Measurements from ENCODE around the gene AFG3L2.
"Not testable (repeated sequence)": the region's sequence is repeated elsewhere in the genome, so short reads cannot be mapped to it uniquely, and the experiment has no call there.

The AFG3L2 gene

GRCh38 chr18:12376754-12377555 lies at the start of gene AFG3L2:
Gene AFG3L2 (minus strand): TSS chr18:12377227. CDS start chr18:12377082, 145 bp downstream.
- DNase-seq: peak; percentile 96

DNA sequence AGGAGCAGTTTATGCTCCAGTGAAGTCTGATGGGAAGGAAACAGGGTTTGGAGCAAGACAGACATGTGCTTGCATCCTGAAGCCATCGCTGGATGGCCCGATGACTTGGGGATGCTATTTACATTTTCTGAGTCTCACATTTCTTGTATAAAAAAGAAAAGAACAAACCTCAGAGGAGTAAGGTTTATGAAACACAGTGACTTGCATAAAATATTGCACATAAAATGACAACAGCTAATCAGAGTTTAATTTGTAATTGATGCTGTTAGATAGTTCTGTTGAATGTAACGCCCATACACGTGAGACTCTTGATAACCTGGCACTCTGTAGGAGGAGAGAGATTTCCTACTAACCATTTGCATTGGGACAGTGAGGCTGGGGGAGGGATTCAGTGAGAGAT lies 47.2 kb upstream of the AFG3L2 start:
- DNase-seq: no peak

DNA sequence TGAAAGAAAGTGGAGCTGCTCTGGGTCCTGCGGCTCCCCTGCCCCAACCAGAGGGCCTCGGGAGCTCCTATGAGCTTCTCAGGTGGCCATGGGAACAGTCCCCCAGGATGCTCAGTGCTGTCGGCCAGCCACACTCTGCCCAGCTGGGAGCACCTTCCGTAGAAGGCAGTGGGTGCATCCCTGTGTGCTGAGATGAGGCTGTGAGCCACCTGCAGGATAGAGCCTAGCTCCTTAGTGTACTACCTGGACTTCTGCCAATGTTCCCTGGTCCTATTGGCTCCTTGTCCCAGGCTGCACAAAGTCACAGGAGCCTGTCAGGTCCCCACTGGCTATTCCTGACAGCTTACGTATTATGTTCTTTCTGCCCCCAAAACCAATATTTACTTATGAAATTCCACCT lies 46.8 kb upstream of the AFG3L2 start:
- DNase-seq: no peak

GRCh38 chr18:12423393-12423792 lies 46.4 kb upstream of the AFG3L2 start:
- no peak for DNase-seq

DNA sequence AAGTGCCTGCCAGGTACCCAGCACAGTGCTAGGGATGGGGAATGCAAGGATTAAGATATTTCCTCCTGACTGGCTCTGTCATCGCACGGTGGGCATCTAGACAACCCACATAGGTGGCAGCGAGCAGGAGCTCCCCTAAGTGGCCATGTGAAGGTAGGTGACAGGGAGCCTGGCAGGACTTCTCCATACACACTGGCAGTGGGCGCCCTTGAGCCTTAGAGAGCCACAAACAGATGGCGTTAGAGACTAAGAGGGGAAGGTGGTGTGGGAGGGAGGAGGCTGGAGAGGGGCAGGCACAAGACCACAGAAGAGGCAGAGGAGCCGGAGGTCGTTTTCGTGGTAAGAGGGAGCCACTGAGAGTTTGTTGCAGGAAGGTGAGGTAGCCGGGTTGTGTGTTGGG lies 45.9 kb upstream of the AFG3L2 start:
- no peak for DNase-seq

DNA sequence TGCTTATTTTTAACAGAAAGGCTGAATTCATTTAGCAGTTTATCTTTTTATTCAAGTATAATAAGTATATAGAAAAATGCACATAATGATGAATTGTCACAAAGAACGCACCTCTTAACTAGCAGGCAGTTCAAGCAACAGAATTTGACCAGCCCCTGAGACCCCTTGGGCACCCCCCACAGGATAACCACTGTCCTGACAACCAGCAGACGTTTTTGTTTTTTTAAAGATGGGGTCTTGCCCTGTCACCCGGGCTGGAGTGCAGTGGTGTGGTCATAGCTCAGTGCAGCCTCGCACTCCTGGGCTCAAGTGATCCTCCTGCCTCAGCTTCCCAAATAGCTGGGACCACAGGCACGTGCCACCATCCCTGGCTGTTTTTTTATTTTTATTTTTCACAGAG lies 44.7 kb upstream of the AFG3L2 start:
- no peak for DNase-seq

DNA sequence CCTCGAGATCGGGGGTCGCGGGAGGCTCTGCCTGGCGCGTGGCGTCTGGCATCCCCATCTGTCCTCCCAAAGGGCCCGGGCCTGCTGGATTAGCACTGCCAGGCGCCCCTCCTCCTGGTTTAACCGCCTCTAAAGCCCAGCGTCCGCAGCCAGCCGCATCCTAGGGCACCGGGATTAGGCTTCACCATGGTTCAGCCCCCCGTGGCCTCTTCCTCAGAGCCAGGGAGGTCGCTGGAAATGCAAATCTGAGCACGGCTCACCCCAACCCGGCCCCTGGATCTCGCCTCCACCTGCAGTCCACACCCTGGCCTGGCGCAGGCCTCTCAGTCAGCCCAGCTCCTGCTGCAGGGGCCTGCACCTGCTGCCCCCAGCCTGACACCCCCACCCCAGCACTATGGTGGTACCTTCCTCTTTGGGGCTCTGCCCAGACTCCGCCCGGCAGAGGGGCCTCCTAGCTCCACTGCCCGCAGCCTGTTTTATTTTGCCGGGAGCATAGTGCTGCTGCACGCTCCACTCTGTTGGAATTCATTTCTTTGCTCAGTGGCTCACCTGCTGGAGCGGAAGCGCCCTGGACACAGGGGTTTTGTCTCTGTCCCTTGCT lies 43.9 kb upstream of the AFG3L2 start:
- DNase-seq: no peak

DNA sequence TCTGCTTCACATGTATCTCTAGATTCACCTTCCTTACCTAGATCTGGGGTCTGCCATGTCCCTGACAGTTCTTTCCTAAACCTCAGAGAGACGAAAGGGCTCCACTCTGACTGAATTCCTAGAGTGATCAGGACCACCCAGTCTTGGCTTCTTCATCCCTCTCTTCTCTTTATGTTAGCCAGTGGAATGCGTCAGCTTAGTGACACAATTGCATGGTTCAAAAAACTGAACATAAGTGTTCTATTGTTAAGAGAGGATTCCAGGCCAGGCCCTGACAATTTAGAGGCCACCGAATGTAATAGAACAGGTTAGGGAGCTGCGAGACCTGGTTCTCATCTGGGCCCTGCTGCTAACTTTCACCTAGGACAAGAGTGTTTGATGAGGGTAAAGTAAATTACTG lies 40.7 kb upstream of the AFG3L2 start:
- DNase-seq: no peak

DNA sequence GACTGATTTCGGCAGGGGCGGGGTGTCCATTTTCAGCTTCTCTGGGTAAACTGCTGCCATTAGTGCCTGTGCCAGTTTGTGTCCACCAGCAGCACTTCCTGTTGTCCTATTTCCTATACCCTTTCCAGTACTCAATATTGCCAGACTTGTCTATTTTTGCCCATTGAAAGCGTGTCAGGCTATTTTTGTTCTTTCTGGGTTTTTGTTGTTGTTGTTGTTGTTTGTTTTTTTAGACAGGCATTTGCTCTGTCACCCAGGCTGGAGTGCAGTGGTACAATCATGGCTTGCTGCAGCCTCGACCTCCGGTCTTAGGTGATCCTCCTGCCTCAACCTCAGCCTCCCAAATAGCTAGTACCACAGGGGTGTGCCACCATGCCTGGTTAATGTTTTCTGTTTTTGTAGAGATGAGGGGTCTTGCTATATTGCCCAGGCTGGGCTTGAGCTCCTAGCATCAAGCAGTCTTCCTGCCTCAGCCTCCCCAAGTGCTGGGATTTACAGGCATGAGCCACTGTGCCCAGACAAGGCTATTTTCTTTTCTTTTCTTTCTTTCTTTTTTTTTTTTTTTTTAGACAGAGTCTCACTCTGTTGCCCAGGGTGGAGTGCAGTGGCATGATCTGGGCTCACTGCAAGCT lies 39.2 kb upstream of the AFG3L2 start:
- no peak for DNase-seq

DNA sequence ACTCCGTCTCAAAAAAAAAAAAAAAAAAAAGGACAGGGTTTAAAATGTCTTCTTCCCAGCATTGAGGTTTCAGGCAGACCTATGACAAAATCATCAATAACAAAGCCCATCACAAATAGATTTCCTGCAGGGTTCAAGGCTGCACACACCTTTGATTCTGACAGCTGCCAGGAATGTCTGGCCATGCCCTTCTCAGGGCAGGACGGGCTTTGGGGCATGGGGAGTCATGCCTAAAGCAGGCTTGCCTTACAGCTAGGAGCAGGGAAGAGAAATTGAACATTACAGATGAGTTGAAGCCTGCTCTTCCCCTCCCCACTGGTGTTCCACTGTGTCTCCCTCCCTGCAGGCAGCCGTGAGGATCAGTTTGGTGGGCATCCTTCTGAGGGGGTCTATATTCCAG lies 34.4 kb upstream of the AFG3L2 start:
- DNase-seq: no peak

DNA sequence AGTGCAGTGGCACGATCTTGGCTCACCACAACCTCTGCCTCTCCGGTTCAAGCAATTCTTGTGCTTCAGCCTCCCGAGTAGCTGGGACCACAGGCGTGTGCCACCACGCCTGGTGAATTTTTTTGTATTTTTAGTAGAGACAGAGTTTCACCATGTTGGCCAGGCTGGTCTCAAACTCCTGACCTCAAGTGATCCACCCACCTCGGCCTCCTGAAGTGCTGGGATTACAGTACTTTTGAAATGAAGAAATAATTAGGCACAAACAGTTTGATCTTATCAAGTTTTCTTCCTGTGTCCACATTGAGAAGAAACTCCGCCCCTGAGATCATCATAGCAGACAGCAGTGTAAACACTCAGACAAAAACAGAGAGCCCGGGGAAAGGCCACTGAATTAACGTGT lies 33.7 kb upstream of the AFG3L2 start:
- DNase-seq: not testable (repeated sequence)

DNA sequence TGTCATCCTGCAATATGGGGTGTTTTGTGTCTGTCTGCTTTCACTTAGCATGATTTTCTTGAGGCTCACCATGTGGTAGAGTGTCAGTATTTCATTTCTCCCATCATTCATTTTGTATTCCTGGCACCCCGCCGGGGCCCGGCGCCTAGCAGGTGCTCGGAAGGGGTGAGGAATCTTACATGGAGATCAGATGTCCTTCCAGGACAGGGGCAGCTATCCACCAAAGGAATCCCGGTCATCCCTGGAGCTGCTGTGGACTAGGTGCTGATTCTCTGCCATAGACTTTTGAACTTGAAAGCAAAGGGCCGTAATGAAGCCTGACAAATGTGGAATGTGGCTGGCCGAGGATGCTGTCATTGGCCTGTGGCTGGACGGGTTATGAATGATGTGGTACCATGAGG lies 33.1 kb upstream of the AFG3L2 start:
- DNase-seq: no peak

DNA sequence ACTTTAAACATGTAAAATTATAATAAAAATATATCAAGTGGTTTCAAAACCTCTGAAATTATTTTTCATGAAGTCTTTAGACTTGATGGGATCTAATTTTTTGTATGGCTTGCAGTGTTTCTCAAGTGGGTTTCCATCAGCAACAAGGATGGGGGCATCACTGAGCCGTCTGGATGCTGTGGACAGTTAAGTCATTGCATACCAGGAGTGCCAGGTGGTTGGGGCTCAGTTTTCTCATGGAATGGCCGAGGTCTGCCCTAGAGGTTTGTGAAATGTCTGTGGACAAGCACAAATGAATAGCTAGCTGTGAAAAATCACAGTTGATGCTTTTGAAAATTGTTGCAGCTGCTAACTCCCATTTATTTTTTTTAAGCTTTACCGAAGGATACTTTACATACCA lies 32.4 kb upstream of the AFG3L2 start:
- no peak for DNase-seq

DNA sequence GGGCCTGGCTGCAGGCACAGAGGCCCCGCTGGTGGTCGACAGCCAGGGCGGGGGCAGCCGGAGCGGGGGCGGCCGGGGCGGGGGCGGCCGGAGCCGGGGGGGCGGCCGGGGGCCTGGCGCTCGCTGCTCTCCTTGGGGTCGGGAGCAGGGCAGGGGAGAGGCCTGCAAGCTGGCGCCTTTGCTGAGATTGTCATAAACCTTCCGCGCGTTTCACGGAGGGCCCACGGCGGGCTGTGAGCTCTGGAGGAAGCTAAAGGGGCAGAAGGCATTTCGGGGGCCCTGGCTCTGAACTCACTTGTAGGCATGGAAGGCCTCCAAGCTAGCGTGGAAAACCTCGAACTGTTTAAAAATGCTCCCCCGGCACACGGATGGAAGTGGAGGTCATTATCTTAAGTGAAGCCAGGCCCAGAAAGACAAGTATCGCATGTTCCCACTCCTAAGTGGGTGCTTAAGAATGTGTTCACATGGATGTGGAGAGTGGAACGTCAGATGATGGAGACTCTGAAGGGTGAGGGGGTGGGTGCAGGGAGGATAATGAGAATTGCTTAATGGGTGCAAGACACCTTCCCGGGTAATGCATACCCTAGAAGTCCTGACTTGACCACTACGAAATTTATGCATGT lies 31.3 kb upstream of the AFG3L2 start:
- no peak for DNase-seq

GRCh38 chr18:12406371-12407111 lies 29.5 kb upstream of the AFG3L2 start:
- DNase-seq: no peak

DNA sequence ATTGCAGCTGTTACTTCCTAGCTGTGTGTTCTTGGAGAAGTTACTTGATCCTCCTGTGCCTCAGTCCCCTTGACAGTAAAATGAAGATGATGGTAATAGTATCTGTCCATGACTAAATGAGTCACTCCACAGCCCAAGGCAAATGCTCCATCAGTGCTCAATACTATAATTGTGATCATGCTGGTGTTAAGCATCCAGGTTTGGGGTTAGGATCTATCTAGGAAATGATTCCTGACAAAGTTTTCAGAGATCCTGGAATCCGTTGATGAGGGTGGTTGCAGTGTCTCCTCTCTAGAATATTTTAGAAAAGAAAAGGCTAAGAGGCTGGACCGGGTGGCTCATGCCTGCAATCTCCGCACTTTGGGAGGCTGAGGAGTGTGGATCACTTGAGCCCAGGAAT lies 28.0 kb upstream of the AFG3L2 start:
- DNase-seq: no peak

- DNase-seq: peak; percentile 86
Measured at GRCh38 chr18:12403601-12404506, 26.8 kb upstream of the AFG3L2 start.

DNA sequence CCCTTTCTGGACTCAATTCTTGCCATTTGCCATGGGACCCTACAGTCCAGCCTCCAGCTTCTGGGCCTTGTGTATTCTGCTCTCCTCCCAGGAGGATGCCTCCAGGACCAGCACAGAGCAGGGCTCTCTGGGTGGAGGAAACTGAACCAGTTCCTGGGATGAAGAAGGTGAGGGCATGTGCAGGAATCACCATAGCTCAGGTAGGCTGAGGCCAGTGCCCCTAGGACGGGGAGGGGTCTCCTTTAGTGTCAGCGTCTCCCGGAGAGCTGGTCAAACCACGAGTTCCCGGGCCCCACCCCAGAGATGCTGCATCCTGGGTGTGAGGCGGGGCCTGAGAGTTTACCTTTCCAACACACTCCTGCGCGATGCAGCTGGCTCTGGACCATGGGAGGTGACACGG lies 24.9 kb upstream of the AFG3L2 start:
- no peak for DNase-seq

GRCh38 chr18:12399231-12399630 lies 22.2 kb upstream of the AFG3L2 start:
- no peak for DNase-seq

DNA sequence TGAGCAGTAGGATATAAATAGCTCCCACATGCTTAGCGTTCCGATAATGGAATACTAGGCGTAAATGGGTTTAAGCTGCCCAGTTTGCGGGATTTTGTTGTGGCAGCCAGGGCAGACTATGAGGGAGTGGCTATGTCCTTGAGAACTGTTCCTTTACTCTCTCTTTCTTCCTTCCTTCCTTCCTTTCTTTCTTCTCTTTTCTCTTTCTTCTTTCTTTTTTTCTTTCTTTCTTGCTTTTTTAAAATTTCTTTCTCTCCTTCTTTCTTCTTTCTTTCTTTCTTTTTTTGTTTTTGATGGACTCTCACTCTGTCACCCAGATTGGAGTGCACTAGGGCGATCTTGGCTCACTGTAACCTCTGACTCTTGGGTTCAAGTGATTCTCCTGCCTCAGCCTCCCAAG lies 21.6 kb upstream of the AFG3L2 start:
- DNase-seq: no peak

GRCh38 chr18:12397793-12398192 lies 20.8 kb upstream of the AFG3L2 start:
- no peak for DNase-seq

GRCh38 chr18:12397254-12397653 lies 20.2 kb upstream of the AFG3L2 start:
- no peak for DNase-seq
